Lower leg skin (tissue), 4 donors: ENCODE data around the gene FGD4. TPM values are rescaled to one million over a fixed set of nuclear protein-coding genes. Genes with fewer than 3 reads are reported as not detected.
A peak's percentile ranks its signal among the peaks of the same experiment; 100 is the strongest.

Experiments used
- DNase-seq, 2 donors: peaks; one replicate each; pipeline ENCODE4 v3.0.0-alpha.2; 2019; ENCODE audit warnings: low spot score in 2 of 2
- H3K4me3 ChIP-seq: fragments of 200-600 bp; sonication (generic); 2 replicates; pipeline ENCODE4 v1.5.1; 2017; ENCODE audit warnings: mild to moderate bottlenecking, low read depth; ENCODE audit not compliant: poor library complexity, severe bottlenecking
- CTCF ChIP-seq, 3 donors: fragments of 450-650 bp; IDR thresholded peaks; one replicate each; pipeline ENCODE4 v1.5.1; 2016; ENCODE audit warnings: antibody characterized with exemption in 3 of 3, mild to moderate bottlenecking in 3 of 3, moderate library complexity in 2 of 3
- POLR2A ChIP-seq, 2 donors: fragments of 450-650 bp; IDR thresholded peaks; one replicate each; pipeline ENCODE4 v1.6.1; 2016 to 2017; ENCODE audit warnings: antibody characterized with exemption in 2 of 2, mild to moderate bottlenecking in 1 of 2, moderate library complexity in 1 of 2
- WGBS, 2 donors: methylation state at CpG; one replicate each; pipeline ENCODE4 v1.1.5; 2018; 5-methylcytosine and 5-hydroxymethylcytosine counted together
- intact Hi-C: fragments of 100-400 bp; cut with DNase I; formaldehyde crosslinking; loops from one replicate; pipeline ENCODE4 v1.15.0; 2023; ENCODE audit warnings: low total_unique reads
- total RNA-seq, 4 donors: library from RNA; depleted of rRNA; stranded (reverse); fragments of >200 nt; gene quantifications; one replicate each; pipeline ENCODE4 v1.1.0, GENCODE V29; 2016

FGD4 gene
- total RNA-seq, 4 donors from 2014 or later, result 40.0 to 62.8 (median 52.0) TPM

- intact Hi-C loops, result no loop called here
- H3K4me3 ChIP-seq, result no peak overlapping the region
- 56 to 66% methylated on average over 2 of the region's 2 CpGs for WGBS, 2 donors
- DNase-seq, result no peak
- no peak for TF ChIP-seq POLR2A (IDR thresholded peaks at IDR 0.05)
- TF ChIP-seq CTCF (IDR thresholded peaks at IDR 0.05), result no peak
Observed at GRCh38 chr12:32477714-32478113, 78.4 kb downstream of the FGD4 start.

- H3K4me3 ChIP-seq, result no peak overlapping the region
- 92 to 93% methylated on average over 7 of the region's 7 CpGs for whole genome bisulfite sequencing, 2 donors
- no peak for DNase-seq
- no peak for TF ChIP-seq POLR2A (IDR thresholded peaks at IDR 0.05)
- no peak for TF ChIP-seq CTCF (IDR thresholded peaks at IDR 0.05)
- intact Hi-C loops, result no loop called here
Observed at GRCh38 chr12:32478166-32478565, 78.8 kb downstream of the FGD4 start.

GRCh38 chr12:32478858-32479725 lies 79.7 kb downstream of the FGD4 start:
- intact Hi-C loops, result no loop called here
- TF ChIP-seq POLR2A (IDR thresholded peaks at IDR 0.05) (no peak), CTCF (IDR thresholded peaks at IDR 0.05) (no peak)
- DNase-seq, result no peak
- 87 to 92% methylated on average over 5 of the region's 5 CpGs for WGBS, 2 donors
- H3K4me3 ChIP-seq, result no peak overlapping the region

- no peak overlapping the region for H3K4me3 ChIP-seq
- intact Hi-C loops, result no loop called here
- no peak for DNase-seq
- no peak for TF ChIP-seq CTCF (IDR thresholded peaks at IDR 0.05)
- TF ChIP-seq POLR2A (IDR thresholded peaks at IDR 0.05), result no peak
- 67 to 85% methylated on average over 3 of the region's 3 CpGs for WGBS, 2 donors
Observed at GRCh38 chr12:32482226-32482625, 82.9 kb downstream of the FGD4 start.

- TF ChIP-seq CTCF (IDR thresholded peaks at IDR 0.05) (no peak), POLR2A (IDR thresholded peaks at IDR 0.05) (no peak)
- peak in 1 of 2 donors; percentile 29 for DNase-seq
- H3K4me3 ChIP-seq, result no peak overlapping the region
- intact Hi-C loops, result no loop called here
Observed at GRCh38 chr12:32483499-32483898, 84.1 kb downstream of the FGD4 start.

- 46 to 47% methylated on average over 1 of the region's 1 CpG for WGBS, 2 donors
- H3K4me3 ChIP-seq, result no peak overlapping the region
- TF ChIP-seq CTCF (IDR thresholded peaks at IDR 0.05) (no peak), POLR2A (IDR thresholded peaks at IDR 0.05) (no peak)
- DNase-seq, result no peak
- intact Hi-C loops, result no loop called here
Observed at GRCh38 chr12:32483993-32484392, 84.6 kb downstream of the FGD4 start.
